ENCODE measurements around the gene DNER.

DNA sequence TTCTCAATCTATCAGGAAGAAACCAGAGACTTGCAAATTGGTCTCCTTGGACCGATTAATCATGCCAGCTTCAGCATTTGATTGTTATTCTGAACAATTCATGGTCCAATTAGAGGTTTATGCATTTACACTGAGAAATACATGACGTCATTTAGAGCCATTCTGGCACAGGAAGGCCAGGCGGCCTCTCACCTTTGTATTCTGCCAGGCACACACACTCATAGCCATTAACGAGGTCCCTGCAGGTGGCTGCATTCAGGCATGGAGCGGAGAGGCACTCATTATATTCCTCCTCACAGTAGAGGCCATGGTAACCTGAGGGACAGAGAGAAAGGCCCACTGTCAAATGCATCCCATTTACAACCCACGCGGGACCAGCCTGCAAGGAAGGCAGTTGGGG is 296.4 kb downstream of the DNER start:
- TF ChIP-seq, protein P1, sequence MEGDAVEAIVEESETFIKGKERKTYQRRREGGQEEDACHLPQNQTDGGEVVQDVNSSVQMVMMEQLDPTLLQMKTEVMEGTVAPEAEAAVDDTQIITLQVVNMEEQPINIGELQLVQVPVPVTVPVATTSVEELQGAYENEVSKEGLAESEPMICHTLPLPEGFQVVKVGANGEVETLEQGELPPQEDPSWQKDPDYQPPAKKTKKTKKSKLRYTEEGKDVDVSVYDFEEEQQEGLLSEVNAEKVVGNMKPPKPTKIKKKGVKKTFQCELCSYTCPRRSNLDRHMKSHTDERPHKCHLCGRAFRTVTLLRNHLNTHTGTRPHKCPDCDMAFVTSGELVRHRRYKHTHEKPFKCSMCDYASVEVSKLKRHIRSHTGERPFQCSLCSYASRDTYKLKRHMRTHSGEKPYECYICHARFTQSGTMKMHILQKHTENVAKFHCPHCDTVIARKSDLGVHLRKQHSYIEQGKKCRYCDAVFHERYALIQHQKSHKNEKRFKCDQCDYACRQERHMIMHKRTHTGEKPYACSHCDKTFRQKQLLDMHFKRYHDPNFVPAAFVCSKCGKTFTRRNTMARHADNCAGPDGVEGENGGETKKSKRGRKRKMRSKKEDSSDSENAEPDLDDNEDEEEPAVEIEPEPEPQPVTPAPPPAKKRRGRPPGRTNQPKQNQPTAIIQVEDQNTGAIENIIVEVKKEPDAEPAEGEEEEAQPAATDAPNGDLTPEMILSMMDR (conservative IDR thresholded peaks at IDR 0.05): no peak
- TF ChIP-seq EZH2 (IDR thresholded peaks at IDR 0.05; ENCODE audit: low read depth): no peak
